HFFc6 (cell line): ENCODE data around the gene VEZT. TPM values are rescaled to one million over a fixed set of nuclear protein-coding genes. Genes with fewer than 3 reads are reported as not detected.
A peak's percentile ranks its signal among the peaks of the same experiment; 100 is the strongest.

Experiments used
- DNase-seq: peaks from one replicate; pipeline ENCODE4 v3.0.0-alpha.2; 2018
- H3K27ac Mint-ChIP-seq: 2 replicates; pipeline ENCODE4 v1.8.0; 2020; ENCODE audit warnings: mild to moderate bottlenecking, mixed read lengths
- H3K27me3 Mint-ChIP-seq: 2 replicates; pipeline ENCODE4 v1.8.0; 2021; ENCODE audit warnings: mild to moderate bottlenecking, moderate library complexity, mixed read lengths; ENCODE audit not compliant: insufficient read depth
- H3K36me3 Mint-ChIP-seq: 2 replicates; pipeline ENCODE4 v1.8.0; 2021; ENCODE audit warnings: low read depth, mixed read lengths
- H3K4me1 Mint-ChIP-seq: 2 replicates; pipeline ENCODE4 v1.8.0; 2020; ENCODE audit warnings: low read depth, mixed read lengths
- H3K4me3 Mint-ChIP-seq: 2 replicates; pipeline ENCODE4 v1.8.0; 2020; ENCODE audit warnings: mild to moderate bottlenecking, moderate library complexity, mixed read lengths
- H3K9me3 Mint-ChIP-seq: 2 replicates; pipeline ENCODE4 v1.8.0; 2020; ENCODE audit warnings: mild to moderate bottlenecking, mixed read lengths
- total RNA-seq, 6 experiments: library from RNA; stranded (reverse); fragmentation: NEBNext Ultra II Directional; extraction: Animal tissue kit (Norgen Biotek cat#: 25700); gene quantifications; 2 replicates in 1 of 6; 3 replicates in 5 of 6; pipeline ENCODE4 v1.2.3, GENCODE V29; 2021
- TF ChIP-seq, protein P1 (sequence below): fragments of 200-600 bp; sonication (generic); IDR thresholded peaks from 2 replicates; pipeline ENCODE4 v1.5.0; 2021; ENCODE audit warnings: antibody characterized with exemption, mild to moderate bottlenecking

Gene VEZT
- total RNA-seq, 6 experiments from 2014 or later: 61.8 to 69.0 (median 66.2) TPM

DNA sequence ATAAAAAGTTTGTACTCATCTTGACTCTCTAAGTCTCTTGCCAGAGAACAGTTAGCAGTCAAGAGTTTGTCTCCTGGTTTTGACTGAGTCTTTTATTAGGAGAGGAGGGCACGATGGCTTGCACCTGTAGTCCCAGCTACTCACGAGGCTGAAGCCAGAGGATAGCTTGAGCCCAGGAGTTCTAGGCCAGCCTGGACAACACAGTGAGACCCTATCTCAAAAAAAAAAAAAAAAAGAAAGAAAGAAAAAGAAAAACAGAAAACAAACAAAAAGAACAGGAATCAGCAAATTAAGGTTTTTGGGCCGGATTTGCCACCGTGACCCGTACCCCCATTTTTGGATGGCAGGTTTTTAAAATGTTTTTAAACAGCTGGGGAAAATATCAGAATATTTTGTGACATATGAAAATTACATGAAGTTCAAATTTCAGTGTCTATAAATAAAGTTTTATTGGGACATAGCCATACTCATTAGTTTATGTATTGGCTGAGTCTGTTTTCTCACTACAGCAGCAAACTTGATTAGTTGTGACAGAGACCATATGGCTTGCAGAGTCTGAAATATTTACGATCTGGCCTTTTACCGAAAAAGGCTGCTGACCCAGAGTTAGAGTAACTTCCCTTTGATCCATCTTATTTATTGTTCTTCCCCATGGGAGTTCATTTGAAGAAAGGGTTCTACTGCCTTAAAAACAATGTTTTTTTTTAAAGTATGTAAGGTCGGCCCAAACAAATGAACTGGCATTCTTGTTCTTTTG lies 31.2 kb downstream of the VEZT start:
- H3K9me3 Mint-ChIP-seq: no peaks in the 10 kb centered on the region
- peaks cover 38% of the 10 kb centered on the region for H3K4me1 Mint-ChIP-seq
- no peak for DNase-seq
- peak overlapping the region; percentile 38; the same call in 1 of the 2 replicates for H3K27ac Mint-ChIP-seq
- H3K4me3 Mint-ChIP-seq: no peak overlapping the region; the same call in 1 of the 2 replicates
- TF ChIP-seq, protein P1, sequence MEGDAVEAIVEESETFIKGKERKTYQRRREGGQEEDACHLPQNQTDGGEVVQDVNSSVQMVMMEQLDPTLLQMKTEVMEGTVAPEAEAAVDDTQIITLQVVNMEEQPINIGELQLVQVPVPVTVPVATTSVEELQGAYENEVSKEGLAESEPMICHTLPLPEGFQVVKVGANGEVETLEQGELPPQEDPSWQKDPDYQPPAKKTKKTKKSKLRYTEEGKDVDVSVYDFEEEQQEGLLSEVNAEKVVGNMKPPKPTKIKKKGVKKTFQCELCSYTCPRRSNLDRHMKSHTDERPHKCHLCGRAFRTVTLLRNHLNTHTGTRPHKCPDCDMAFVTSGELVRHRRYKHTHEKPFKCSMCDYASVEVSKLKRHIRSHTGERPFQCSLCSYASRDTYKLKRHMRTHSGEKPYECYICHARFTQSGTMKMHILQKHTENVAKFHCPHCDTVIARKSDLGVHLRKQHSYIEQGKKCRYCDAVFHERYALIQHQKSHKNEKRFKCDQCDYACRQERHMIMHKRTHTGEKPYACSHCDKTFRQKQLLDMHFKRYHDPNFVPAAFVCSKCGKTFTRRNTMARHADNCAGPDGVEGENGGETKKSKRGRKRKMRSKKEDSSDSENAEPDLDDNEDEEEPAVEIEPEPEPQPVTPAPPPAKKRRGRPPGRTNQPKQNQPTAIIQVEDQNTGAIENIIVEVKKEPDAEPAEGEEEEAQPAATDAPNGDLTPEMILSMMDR: no peak
- no peaks in the 10 kb centered on the region for H3K27me3 Mint-ChIP-seq
- H3K36me3 Mint-ChIP-seq: peaks cover 13% of the 10 kb centered on the region

DNA sequence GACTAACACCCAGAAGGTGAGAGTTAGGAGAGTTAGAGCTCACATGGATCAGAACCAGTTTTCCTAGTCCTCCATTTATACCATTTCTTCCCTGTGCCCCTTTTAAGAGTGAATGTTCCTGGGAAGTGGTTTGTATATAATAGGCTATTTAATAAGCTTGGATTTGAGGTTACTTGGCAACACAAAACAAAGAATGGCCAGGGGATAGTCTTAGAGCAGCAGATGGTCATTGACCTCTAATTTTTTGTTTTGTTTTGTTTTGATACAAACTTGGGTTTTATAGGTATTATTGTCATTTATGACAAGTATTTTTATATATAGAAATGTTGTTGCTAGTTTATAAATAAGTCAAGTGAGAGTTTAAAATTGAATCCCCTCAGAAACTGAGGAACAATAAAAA lies 35.8 kb downstream of the VEZT start:
- Mint-ChIP-seq H3K9me3 (no peaks in the 10 kb centered on the region), H3K36me3 (peaks cover 42% of the 10 kb centered on the region), H3K4me3 (no peak overlapping the region), H3K27ac (no peak overlapping the region), H3K4me1 (peaks cover 25% of the 10 kb centered on the region), H3K27me3 (no peaks in the 10 kb centered on the region)
- TF ChIP-seq, protein P1: no peak
- no peak for DNase-seq

DNA sequence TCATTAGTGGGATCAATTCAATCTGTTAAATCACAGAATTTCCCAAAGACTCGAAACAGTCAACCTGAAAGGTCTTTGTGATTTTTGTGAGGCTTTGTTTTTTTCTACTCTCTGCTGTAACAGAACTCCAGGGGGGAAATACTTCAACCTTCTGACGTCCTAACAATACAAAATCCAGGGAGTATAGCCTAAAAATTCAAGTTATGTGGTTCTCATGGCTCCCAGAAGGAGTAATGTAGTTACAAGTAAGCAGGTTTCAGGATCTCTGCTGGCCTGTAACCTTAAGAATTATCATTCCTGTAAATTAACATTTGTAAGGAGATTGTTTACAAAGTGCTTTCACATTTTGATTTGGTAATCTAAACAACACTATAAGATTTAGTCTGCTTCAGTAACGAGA lies 39.9 kb downstream of the VEZT start:
- TF ChIP-seq, protein P1: no peak
- Mint-ChIP-seq H3K9me3 (no peaks in the 10 kb centered on the region), H3K27ac (peak overlapping the region; percentile 14; the same call in 1 of the 2 replicates), H3K4me3 (no peak overlapping the region), H3K4me1 (peaks cover 26% of the 10 kb centered on the region), H3K36me3 (peaks cover 46% of the 10 kb centered on the region), H3K27me3 (no peaks in the 10 kb centered on the region)
- DNase-seq: no peak

DNA sequence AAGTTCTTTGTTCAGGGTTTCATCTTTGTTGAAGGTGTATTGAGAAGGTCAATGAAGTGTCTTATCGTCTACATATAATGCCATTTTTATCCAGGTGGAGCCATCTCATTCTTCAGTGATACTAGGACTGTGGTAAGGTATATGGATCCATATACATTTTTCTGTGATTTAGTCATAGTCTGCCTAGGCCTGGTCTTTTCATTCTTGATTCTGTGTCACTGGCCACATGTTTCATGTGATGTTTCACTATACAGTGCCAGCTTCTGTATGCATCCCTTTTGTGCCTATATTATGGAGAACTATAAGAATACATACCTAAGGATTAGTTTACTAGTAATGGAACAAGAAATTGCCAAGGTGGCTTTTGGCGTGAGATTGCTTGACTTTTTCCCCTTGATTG lies 40.5 kb downstream of the VEZT start:
- no peak overlapping the region for H3K27ac Mint-ChIP-seq
- no peaks in the 10 kb centered on the region for H3K9me3 Mint-ChIP-seq
- TF ChIP-seq, protein P1: no peak
- H3K27me3 Mint-ChIP-seq: no peaks in the 10 kb centered on the region
- DNase-seq: no peak
- H3K36me3 Mint-ChIP-seq: peaks cover 50% of the 10 kb centered on the region
- peaks cover 32% of the 10 kb centered on the region for H3K4me1 Mint-ChIP-seq
- no peak overlapping the region for H3K4me3 Mint-ChIP-seq

DNA sequence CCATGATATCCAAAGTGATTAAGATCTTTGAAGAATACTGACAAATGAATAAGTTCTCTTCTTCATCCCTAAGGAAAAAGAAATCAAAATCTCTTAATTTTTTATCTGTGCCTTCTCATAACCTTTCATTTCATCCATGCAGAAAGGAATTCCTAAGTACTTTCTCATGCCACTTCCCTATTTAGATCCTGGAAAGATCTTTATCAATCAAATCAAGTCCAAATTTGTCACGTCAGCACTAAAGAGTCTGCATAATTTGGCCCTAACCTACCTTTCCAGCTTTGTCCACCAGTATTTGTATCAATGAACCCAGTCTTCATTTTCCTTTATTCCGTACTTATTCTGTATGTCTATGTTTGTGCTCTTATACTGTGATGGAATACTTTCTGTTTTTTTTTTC lies 41.2 kb downstream of the VEZT start:
- peaks cover 46% of the 10 kb centered on the region for H3K36me3 Mint-ChIP-seq
- TF ChIP-seq, protein P1: no peak
- no peak overlapping the region for H3K27ac Mint-ChIP-seq
- H3K27me3 Mint-ChIP-seq: no peaks in the 10 kb centered on the region
- H3K9me3 Mint-ChIP-seq: no peaks in the 10 kb centered on the region
- DNase-seq: no peak
- no peak overlapping the region for H3K4me3 Mint-ChIP-seq
- peaks cover 33% of the 10 kb centered on the region for H3K4me1 Mint-ChIP-seq
